ENCODE data around the gene SOS1. TPM values are rescaled to one million over a fixed set of nuclear protein-coding genes. Genes with fewer than 3 reads are reported as not detected.

Gene SOS1
- total RNA-seq, 1 experiment from 2014 or later, result 28.7 TPM

DNA sequence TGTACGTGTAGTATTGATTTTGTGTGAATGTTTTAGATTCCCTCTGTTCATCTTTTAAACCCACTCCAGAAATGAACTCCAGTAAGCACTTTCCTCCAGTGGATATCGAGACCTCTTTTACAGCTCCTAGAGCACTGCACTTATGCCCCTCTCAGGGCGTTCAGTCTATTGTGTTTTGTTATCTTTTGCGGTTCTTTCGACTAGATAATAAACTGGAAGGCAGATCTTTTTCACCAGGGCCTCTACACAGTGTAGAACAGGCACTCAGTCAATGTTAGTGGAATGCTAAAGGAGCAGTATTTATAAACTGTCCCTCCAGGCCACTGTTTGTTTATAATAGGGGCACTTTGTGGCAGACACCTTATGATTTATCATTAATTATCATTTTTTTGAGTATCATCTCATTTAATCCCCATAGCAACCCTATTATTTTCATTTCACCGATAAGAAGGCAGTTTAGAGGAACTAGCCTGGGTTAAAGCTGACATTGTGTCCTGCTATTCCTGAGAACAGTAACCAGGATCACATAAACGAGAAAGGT is 742 bp upstream of the SOS1 start:
- DNase-seq (ENCODE audit: low read depth, low spot score) (no peak), ATAC-seq (no peak)
- H3K27me3 ChIP-seq (ENCODE audit: control insufficient read depth, insufficient read depth, low read length), result no peaks in the 10 kb centered on the region
- in situ Hi-C loops (cut with HindIII; ENCODE audit: low pct_unique_long_range_greater_than_20kb, low sequenced_read_pairs), result no loop called here
- H3K27ac ChIP-seq (ENCODE audit: low read length), result peak overlapping the region; percentile 96
- BruUV-seq (replicated peaks), result no TSS peak
- POLR2A ChIA-PET, result no interaction called here
- peak overlapping the region; percentile 72 to 90 for H3K4me3 ChIP-seq (ENCODE audit: low read depth in 2 of 2, low read length in 2 of 2)
- H3K36me3 ChIP-seq (ENCODE audit: control insufficient read depth, insufficient read depth, low read length), result no peaks in the 10 kb centered on the region; the same call in 1 of the 2 replicates
- intact Hi-C loops (cut with micrococcal nuclease; ENCODE audit: unreplicated experiment), result loop anchor here (2.0 to 5.0 kb wide), 2 partner anchors 59 to 109 kb away; no protein-coding TSS in a partner anchor
- H3K9me3 ChIP-seq (ENCODE audit: control insufficient read depth, insufficient read depth, low read depth, low read length), result no peaks in the 10 kb centered on the region
- CTCF ChIA-PET, result no interaction called here
- peaks cover 29% of the 10 kb centered on the region for H3K4me1 ChIP-seq (ENCODE audit: control insufficient read depth, insufficient read depth, low read length)
- TF ChIP-seq TCF7L2 (IDR thresholded peaks at IDR 0.05; ENCODE audit: low read depth, low read length), result peak; percentile 1; the same call in 1 of the 2 replicates
- TF ChIP-seq SIN3A (IDR thresholded peaks at IDR 0.05; ENCODE audit: borderline replicate concordance, insufficient read depth, low read depth, low read length), result no peak

DNA sequence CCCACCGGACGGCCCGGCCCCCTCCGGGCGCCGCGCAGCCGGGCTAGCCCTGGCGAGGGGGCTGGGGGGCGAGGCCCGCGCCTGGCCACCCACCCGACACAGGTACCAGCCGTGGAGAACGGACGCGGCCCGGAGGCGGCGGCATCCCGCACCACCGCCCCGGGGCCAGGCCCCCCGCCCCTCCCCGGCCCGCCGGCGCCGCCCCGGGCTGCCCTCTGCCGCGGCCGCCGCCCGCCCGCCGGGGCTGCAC is 405 bp downstream of the SOS1 start:
- in situ Hi-C loops (cut with HindIII; ENCODE audit: low pct_unique_long_range_greater_than_20kb, low sequenced_read_pairs), result no loop called here
- CTCF ChIA-PET, result interaction anchor here (0.7 to 2.9 kb wide), 3 partner anchors 108 to 611 kb away, joined by 3 to 11 read pairs (median 3); no protein-coding TSS in a partner anchor
- Histone ChIP-seq H3K36me3 (ENCODE audit: control insufficient read depth, insufficient read depth, low read length) (no peaks in the 10 kb centered on the region; the same call in 1 of the 2 replicates), H3K27ac (ENCODE audit: low read length) (no peak overlapping the region; the same call in 1 of the 2 replicates), H3K4me1 (ENCODE audit: control insufficient read depth, insufficient read depth, low read length) (peaks cover 29% of the 10 kb centered on the region), H3K4me3 (ENCODE audit: low read depth in 2 of 2, low read length in 2 of 2) (peak overlapping the region; percentile 72 to 90), H3K9me3 (ENCODE audit: control insufficient read depth, insufficient read depth, low read depth, low read length) (no peaks in the 10 kb centered on the region), H3K27me3 (ENCODE audit: control insufficient read depth, insufficient read depth, low read length) (no peaks in the 10 kb centered on the region)
- DNase-seq (ENCODE audit: low read depth, low spot score) (no peak), ATAC-seq (peak; percentile 45)
- TF ChIP-seq, protein P1, sequence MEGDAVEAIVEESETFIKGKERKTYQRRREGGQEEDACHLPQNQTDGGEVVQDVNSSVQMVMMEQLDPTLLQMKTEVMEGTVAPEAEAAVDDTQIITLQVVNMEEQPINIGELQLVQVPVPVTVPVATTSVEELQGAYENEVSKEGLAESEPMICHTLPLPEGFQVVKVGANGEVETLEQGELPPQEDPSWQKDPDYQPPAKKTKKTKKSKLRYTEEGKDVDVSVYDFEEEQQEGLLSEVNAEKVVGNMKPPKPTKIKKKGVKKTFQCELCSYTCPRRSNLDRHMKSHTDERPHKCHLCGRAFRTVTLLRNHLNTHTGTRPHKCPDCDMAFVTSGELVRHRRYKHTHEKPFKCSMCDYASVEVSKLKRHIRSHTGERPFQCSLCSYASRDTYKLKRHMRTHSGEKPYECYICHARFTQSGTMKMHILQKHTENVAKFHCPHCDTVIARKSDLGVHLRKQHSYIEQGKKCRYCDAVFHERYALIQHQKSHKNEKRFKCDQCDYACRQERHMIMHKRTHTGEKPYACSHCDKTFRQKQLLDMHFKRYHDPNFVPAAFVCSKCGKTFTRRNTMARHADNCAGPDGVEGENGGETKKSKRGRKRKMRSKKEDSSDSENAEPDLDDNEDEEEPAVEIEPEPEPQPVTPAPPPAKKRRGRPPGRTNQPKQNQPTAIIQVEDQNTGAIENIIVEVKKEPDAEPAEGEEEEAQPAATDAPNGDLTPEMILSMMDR (IDR thresholded peaks at IDR 0.05), result peak; percentile 17; the same call in 1 of the 2 replicates
- TF ChIP-seq SIN3A (IDR thresholded peaks at IDR 0.05; ENCODE audit: borderline replicate concordance, insufficient read depth, low read depth, low read length), result no peak
- TF ChIP-seq TCF7L2 (IDR thresholded peaks at IDR 0.05; ENCODE audit: low read depth, low read length), result no peak
- TF ChIP-seq, protein P2, sequence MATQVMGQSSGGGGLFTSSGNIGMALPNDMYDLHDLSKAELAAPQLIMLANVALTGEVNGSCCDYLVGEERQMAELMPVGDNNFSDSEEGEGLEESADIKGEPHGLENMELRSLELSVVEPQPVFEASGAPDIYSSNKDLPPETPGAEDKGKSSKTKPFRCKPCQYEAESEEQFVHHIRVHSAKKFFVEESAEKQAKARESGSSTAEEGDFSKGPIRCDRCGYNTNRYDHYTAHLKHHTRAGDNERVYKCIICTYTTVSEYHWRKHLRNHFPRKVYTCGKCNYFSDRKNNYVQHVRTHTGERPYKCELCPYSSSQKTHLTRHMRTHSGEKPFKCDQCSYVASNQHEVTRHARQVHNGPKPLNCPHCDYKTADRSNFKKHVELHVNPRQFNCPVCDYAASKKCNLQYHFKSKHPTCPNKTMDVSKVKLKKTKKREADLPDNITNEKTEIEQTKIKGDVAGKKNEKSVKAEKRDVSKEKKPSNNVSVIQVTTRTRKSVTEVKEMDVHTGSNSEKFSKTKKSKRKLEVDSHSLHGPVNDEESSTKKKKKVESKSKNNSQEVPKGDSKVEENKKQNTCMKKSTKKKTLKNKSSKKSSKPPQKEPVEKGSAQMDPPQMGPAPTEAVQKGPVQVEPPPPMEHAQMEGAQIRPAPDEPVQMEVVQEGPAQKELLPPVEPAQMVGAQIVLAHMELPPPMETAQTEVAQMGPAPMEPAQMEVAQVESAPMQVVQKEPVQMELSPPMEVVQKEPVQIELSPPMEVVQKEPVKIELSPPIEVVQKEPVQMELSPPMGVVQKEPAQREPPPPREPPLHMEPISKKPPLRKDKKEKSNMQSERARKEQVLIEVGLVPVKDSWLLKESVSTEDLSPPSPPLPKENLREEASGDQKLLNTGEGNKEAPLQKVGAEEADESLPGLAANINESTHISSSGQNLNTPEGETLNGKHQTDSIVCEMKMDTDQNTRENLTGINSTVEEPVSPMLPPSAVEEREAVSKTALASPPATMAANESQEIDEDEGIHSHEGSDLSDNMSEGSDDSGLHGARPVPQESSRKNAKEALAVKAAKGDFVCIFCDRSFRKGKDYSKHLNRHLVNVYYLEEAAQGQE (IDR thresholded peaks at IDR 0.05; ENCODE audit: insufficient read depth in 1 of 2, low read depth in 2 of 2, low read length in 1 of 2), result no peak
- no peak for TF ChIP-seq POLR2AphosphoS5 (IDR thresholded peaks at IDR 0.05; ENCODE audit: low read depth, low read length)
- POLR2A ChIA-PET, result no interaction called here
- no TSS peak for BruUV-seq (replicated peaks)
- intact Hi-C loops (cut with micrococcal nuclease; ENCODE audit: unreplicated experiment), result loop anchor here (5.0 kb wide), 1 partner anchor 58 kb away; no protein-coding TSS in a partner anchor

All from Panc1 (cell line).